Forelimb muscle (tissue), 1 donor: ENCODE data around the gene GXYLT1. TPM values are rescaled to one million over a fixed set of nuclear protein-coding genes. Genes with fewer than 3 reads are reported as not detected.
A peak's percentile ranks its signal among the peaks of the same experiment; 100 is the strongest.
"Not testable (repeated sequence)": the region's sequence is repeated elsewhere in the genome, so short reads cannot be mapped to it uniquely, and the experiment has no call there.

Experiments used
- DNase-seq: peaks from one replicate; pipeline ENCODE4 v3.0.0-alpha.2; 2013; ENCODE audit warnings: low read depth
- polyA plus RNA-seq: library from polyadenylated mRNA; unstranded; fragments of 120-200 nt; gene quantifications from one replicate; pipeline ENCODE4 v1.2.1, GENCODE V29; 2013; ENCODE audit not compliant: insufficient read length

Gene GXYLT1
- 15.0 TPM for polyA plus RNA-seq

GRCh38 chr12:42144408-42145196 lies at the start of gene GXYLT1:
Gene GXYLT1 (minus strand): TSS chr12:42144874. CDS start chr12:42144646, 228 bp downstream.
- peak; percentile 73 for DNase-seq

- DNase-seq: no peak
Observed at GRCh38 chr12:42192686-42193085, 48.0 kb upstream of the GXYLT1 start.

- no peak for DNase-seq
Observed at GRCh38 chr12:42192258-42192657, 47.6 kb upstream of the GXYLT1 start.

- no peak for DNase-seq
Observed at GRCh38 chr12:42190376-42190775, 45.7 kb upstream of the GXYLT1 start.

GRCh38 chr12:42188275-42188674 lies 43.6 kb upstream of the GXYLT1 start:
- not testable (repeated sequence) for DNase-seq

GRCh38 chr12:42187799-42188198 lies 43.1 kb upstream of the GXYLT1 start:
- no peak for DNase-seq

GRCh38 chr12:42186793-42187192 lies 42.1 kb upstream of the GXYLT1 start:
- DNase-seq: no peak

GRCh38 chr12:42182394-42182793 lies 37.7 kb upstream of the GXYLT1 start:
- DNase-seq: no peak

- no peak for DNase-seq
Observed at GRCh38 chr12:42180990-42181596, 36.4 kb upstream of the GXYLT1 start.

- DNase-seq: no peak
Observed at GRCh38 chr12:42178101-42178500, 33.4 kb upstream of the GXYLT1 start.

- DNase-seq: no peak
Observed at GRCh38 chr12:42174978-42175377, 30.3 kb upstream of the GXYLT1 start.

- no peak for DNase-seq
Observed at GRCh38 chr12:42173961-42174521, 29.4 kb upstream of the GXYLT1 start.

GRCh38 chr12:42172441-42173210 lies 28.0 kb upstream of the GXYLT1 start:
- no peak for DNase-seq

- DNase-seq: no peak
Observed at GRCh38 chr12:42167711-42168110, 23.0 kb upstream of the GXYLT1 start.

GRCh38 chr12:42166501-42166900 lies 21.8 kb upstream of the GXYLT1 start:
- DNase-seq: no peak

GRCh38 chr12:42163913-42164312 lies 19.2 kb upstream of the GXYLT1 start:
- no peak for DNase-seq

- no peak for DNase-seq
Observed at GRCh38 chr12:42162965-42163364, 18.3 kb upstream of the GXYLT1 start.

- no peak for DNase-seq
Observed at GRCh38 chr12:42162193-42162592, 17.5 kb upstream of the GXYLT1 start.

GRCh38 chr12:42161529-42161928 lies 16.9 kb upstream of the GXYLT1 start:
- DNase-seq: no peak

GRCh38 chr12:42156232-42156631 lies 11.6 kb upstream of the GXYLT1 start:
- no peak for DNase-seq

GRCh38 chr12:42145552-42146215 lies 1.0 kb upstream of the GXYLT1 start:
- DNase-seq: no peak

GRCh38 chr12:42145197-42145549 lies 499 bp upstream of the GXYLT1 start:
- no peak for DNase-seq
